Neural progenitor cell (in vitro differentiated cells): Measurements from ENCODE around the gene FBXW8. TPM values are rescaled to one million over a fixed set of nuclear protein-coding genes. Genes with fewer than 3 reads are reported as not detected.

Experiments used
- DNase-seq: peaks from one replicate; pipeline ENCODE4 v3.0.0-alpha.2; 2016; ENCODE audit warnings: low spot score
- H2AFZ ChIP-seq: fragments of 200-600 bp; sonication (generic); replicated peaks from 2 replicates; pipeline ENCODE4 v1.6.1; 2016; ENCODE audit warnings: antibody characterized with exemption
- H3F3A ChIP-seq: fragments of 200-600 bp; sonication (generic); 2 replicates; pipeline ENCODE4 v1.6.1; 2016; ENCODE audit warnings: antibody characterized with exemption, low read depth
- H3K27ac ChIP-seq: fragments of 200-600 bp; sonication (generic); 2 replicates; pipeline ENCODE4 v1.5.1; 2016; ENCODE audit warnings: mild to moderate bottlenecking
- H3K27me3 ChIP-seq: fragments of 200-600 bp; sonication (generic); 2 replicates; pipeline ENCODE4 v1.6.1; 2016; ENCODE audit warnings: mild to moderate bottlenecking, moderate library complexity
- H3K36me3 ChIP-seq: fragments of 200-600 bp; sonication (generic); 2 replicates; pipeline ENCODE4 v1.5.1; 2016
- H3K4me1 ChIP-seq: fragments of 200-600 bp; sonication (generic); 2 replicates; pipeline ENCODE4 v1.6.1; 2016; ENCODE audit warnings: mixed run types
- H3K4me2 ChIP-seq: fragments of 200-600 bp; sonication (generic); 2 replicates; pipeline ENCODE4 v1.6.1; 2016
- H3K4me3 ChIP-seq: fragments of 200-600 bp; sonication (generic); 2 replicates; pipeline ENCODE4 v1.5.1; 2016
- H3K79me2 ChIP-seq: fragments of 200-600 bp; sonication (generic); 2 replicates; pipeline ENCODE4 v1.6.1; 2016; ENCODE audit warnings: low read depth
- H3K9ac ChIP-seq: fragments of 200-600 bp; sonication (generic); 2 replicates; pipeline ENCODE4 v1.6.1; 2016
- H3K9me3 ChIP-seq: fragments of 200-600 bp; sonication (generic); 2 replicates; pipeline ENCODE4 v1.5.1; 2016; ENCODE audit warnings: low read depth
- H4K20me1 ChIP-seq: fragments of 200-600 bp; sonication (generic); 2 replicates; pipeline ENCODE4 v1.6.1; 2016; ENCODE audit warnings: low read depth
- H3K27ac Mint-ChIP-seq: 3 replicates; pipeline ENCODE4 v1.8.0; 2021; ENCODE audit warnings: mixed read lengths
- H3K27me3 Mint-ChIP-seq: 2 replicates; pipeline ENCODE4 v1.8.0; 2022; ENCODE audit warnings: low read depth, mild to moderate bottlenecking, inconsistent platforms, moderate library complexity, mixed read lengths; ENCODE audit not compliant: insufficient read depth
- H3K36me3 Mint-ChIP-seq: 3 replicates; pipeline ENCODE4 v1.8.0; 2021; ENCODE audit warnings: mixed read lengths
- H3K4me1 Mint-ChIP-seq: 3 replicates; pipeline ENCODE4 v1.8.0; 2021; ENCODE audit warnings: mixed read lengths
- H3K4me3 Mint-ChIP-seq: 3 replicates; pipeline ENCODE4 v1.8.0; 2021; ENCODE audit warnings: mild to moderate bottlenecking, moderate library complexity, mixed read lengths
- H3K9me3 Mint-ChIP-seq: 3 replicates; pipeline ENCODE4 v1.8.0; 2020; ENCODE audit warnings: mixed read lengths
- EZH2 ChIP-seq: fragments of 200-600 bp; sonication (generic); IDR thresholded peaks from 2 replicates; pipeline ENCODE4 v1.6.1; 2017; ENCODE audit warnings: antibody characterized with exemption, mild to moderate bottlenecking, moderate library complexity
- EZH2phosphoT487 ChIP-seq: fragments of 200-600 bp; sonication (generic); IDR thresholded peaks from 2 replicates; pipeline ENCODE4 v1.6.1; 2017; ENCODE audit warnings: antibody characterized with exemption
- total RNA-seq: library from RNA; depleted of rRNA; stranded (reverse); fragments of >200 nt; gene quantifications from 2 replicates; pipeline ENCODE4 v1.2.3, GENCODE V29; 2015; ENCODE audit warnings: low replicate concordance
- TF ChIP-seq, protein P1 (sequence below): fragments of 200-600 bp; sonication (generic); IDR thresholded peaks from 2 replicates; pipeline ENCODE4 v1.5.1; 2017; ENCODE audit warnings: antibody characterized with exemption, mild to moderate bottlenecking

Gene FBXW8
- total RNA-seq, 1 donor from 2014 or later, result 20.7 TPM

DNA sequence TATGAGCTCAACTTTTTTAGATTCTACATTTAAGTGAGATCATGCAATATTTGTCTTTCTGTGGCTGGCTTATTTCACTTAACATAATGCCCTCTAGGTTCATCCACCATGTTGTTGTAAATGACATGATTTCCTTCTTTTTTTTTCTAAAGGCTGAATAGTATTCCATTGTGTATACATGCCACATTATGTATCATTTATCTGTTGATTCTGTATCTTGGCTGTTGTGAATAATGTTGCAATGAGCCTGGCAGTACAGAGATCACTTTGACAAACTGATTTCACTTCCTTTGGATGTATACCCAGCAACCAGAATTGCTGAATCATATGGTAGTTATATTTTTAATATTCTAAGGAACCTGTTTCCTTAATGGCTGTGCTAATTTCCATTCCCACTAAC lies 19.1 kb downstream of the FBXW8 start:
- no peaks in the 10 kb centered on the region for H3K9me3 ChIP-seq
- Mint-ChIP-seq H3K4me3 (no peak overlapping the region), H3K27ac (no peak overlapping the region), H3K9me3 (no peaks in the 10 kb centered on the region), H3K4me1 (peaks cover 6% of the 10 kb centered on the region), H3K27me3 (no peaks in the 10 kb centered on the region), H3K36me3 (peaks cover 37% of the 10 kb centered on the region)
- no peak overlapping the region for H3K27ac ChIP-seq
- peaks cover 55% of the 10 kb centered on the region for H3K79me2 ChIP-seq
- peaks cover 49% of the 10 kb centered on the region for H4K20me1 ChIP-seq
- peaks cover 9% of the 10 kb centered on the region for H3F3A ChIP-seq
- H3K27me3 ChIP-seq, result no peaks in the 10 kb centered on the region
- H3K4me3 ChIP-seq, result no peak overlapping the region
- no peak overlapping the region for H3K4me2 ChIP-seq
- H2AFZ ChIP-seq, result no peak overlapping the region
- TF ChIP-seq EZH2phosphoT487 (no peak), EZH2 (no peak)
- TF ChIP-seq, protein P1, sequence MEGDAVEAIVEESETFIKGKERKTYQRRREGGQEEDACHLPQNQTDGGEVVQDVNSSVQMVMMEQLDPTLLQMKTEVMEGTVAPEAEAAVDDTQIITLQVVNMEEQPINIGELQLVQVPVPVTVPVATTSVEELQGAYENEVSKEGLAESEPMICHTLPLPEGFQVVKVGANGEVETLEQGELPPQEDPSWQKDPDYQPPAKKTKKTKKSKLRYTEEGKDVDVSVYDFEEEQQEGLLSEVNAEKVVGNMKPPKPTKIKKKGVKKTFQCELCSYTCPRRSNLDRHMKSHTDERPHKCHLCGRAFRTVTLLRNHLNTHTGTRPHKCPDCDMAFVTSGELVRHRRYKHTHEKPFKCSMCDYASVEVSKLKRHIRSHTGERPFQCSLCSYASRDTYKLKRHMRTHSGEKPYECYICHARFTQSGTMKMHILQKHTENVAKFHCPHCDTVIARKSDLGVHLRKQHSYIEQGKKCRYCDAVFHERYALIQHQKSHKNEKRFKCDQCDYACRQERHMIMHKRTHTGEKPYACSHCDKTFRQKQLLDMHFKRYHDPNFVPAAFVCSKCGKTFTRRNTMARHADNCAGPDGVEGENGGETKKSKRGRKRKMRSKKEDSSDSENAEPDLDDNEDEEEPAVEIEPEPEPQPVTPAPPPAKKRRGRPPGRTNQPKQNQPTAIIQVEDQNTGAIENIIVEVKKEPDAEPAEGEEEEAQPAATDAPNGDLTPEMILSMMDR, result no peak
- H3K36me3 ChIP-seq, result peaks cover 4% of the 10 kb centered on the region
- H3K9ac ChIP-seq, result no peak overlapping the region
- DNase-seq, result no peak
- H3K4me1 ChIP-seq, result peaks cover 14% of the 10 kb centered on the region

DNA sequence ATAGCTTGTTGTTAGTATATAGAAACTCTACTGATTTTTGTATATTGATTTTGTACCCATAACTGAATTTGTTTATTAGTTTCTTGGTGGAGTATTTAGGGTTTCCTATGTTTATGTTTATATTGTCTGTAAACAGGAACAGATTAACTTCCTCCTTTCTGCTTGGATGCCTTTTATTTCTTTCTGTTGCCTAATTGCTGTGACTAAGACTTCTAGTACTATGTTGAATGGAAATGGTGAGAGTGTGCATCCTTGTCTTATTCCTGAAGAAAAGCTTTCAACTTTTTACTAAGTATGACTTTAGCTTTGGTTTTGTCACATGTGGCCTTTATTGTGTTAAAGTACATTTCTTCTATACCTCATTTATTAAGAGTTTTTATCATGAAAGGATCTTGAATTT lies 20.9 kb downstream of the FBXW8 start:
- Histone ChIP-seq H3K9me3 (no peaks in the 10 kb centered on the region), H3F3A (no peaks in the 10 kb centered on the region), H3K4me1 (no peaks in the 10 kb centered on the region), H3K27me3 (no peaks in the 10 kb centered on the region), H2AFZ (no peak overlapping the region), H3K9ac (no peak overlapping the region), H3K4me3 (no peak overlapping the region), H3K4me2 (no peak overlapping the region), H3K27ac (no peak overlapping the region), H3K79me2 (peaks cover 38% of the 10 kb centered on the region), H4K20me1 (peaks cover 32% of the 10 kb centered on the region), H3K36me3 (peaks cover 4% of the 10 kb centered on the region)
- Mint-ChIP-seq H3K36me3 (peaks cover 46% of the 10 kb centered on the region), H3K27me3 (no peaks in the 10 kb centered on the region), H3K9me3 (no peaks in the 10 kb centered on the region), H3K4me3 (no peak overlapping the region), H3K27ac (no peak overlapping the region), H3K4me1 (peaks cover 6% of the 10 kb centered on the region)
- no peak for TF ChIP-seq EZH2
- TF ChIP-seq, protein P1, result no peak
- no peak for TF ChIP-seq EZH2phosphoT487
- no peak for DNase-seq

- no peak overlapping the region for H3K4me3 Mint-ChIP-seq
- Histone ChIP-seq H3K9ac (no peak overlapping the region), H3K4me3 (no peak overlapping the region), H4K20me1 (peaks cover 34% of the 10 kb centered on the region), H2AFZ (no peak overlapping the region), H3K9me3 (no peaks in the 10 kb centered on the region), H3K4me1 (no peaks in the 10 kb centered on the region), H3K27ac (no peak overlapping the region), H3K36me3 (peaks cover 4% of the 10 kb centered on the region), H3K27me3 (no peaks in the 10 kb centered on the region), H3K4me2 (no peak overlapping the region), H3K79me2 (peaks cover 31% of the 10 kb centered on the region), H3F3A (no peaks in the 10 kb centered on the region)
- peaks cover 50% of the 10 kb centered on the region for H3K36me3 Mint-ChIP-seq
- no peaks in the 10 kb centered on the region for H3K27me3 Mint-ChIP-seq
- no peaks in the 10 kb centered on the region for H3K9me3 Mint-ChIP-seq
- H3K4me1 Mint-ChIP-seq, result peaks cover 12% of the 10 kb centered on the region
- no peak for DNase-seq
- TF ChIP-seq, protein P1, result no peak
- TF ChIP-seq EZH2, result no peak
- TF ChIP-seq EZH2phosphoT487, result no peak
- H3K27ac Mint-ChIP-seq, result no peak overlapping the region
Observed at GRCh38 chr12:116933091-116933490, 22.3 kb downstream of the FBXW8 start.
